NOMO-1 treated with DMSO at 0.1 percent for 48 hours (cell line): ENCODE results near the gene TADA3.

Source experiments
- DNase-seq: peaks from one replicate; lab custom pipeline; 2025; ENCODE audit not compliant: unreplicated experiment; lab: John Stamatoyannopoulos, UW

The TADA3 gene, protein sequence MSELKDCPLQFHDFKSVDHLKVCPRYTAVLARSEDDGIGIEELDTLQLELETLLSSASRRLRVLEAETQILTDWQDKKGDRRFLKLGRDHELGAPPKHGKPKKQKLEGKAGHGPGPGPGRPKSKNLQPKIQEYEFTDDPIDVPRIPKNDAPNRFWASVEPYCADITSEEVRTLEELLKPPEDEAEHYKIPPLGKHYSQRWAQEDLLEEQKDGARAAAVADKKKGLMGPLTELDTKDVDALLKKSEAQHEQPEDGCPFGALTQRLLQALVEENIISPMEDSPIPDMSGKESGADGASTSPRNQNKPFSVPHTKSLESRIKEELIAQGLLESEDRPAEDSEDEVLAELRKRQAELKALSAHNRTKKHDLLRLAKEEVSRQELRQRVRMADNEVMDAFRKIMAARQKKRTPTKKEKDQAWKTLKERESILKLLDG

DNA sequence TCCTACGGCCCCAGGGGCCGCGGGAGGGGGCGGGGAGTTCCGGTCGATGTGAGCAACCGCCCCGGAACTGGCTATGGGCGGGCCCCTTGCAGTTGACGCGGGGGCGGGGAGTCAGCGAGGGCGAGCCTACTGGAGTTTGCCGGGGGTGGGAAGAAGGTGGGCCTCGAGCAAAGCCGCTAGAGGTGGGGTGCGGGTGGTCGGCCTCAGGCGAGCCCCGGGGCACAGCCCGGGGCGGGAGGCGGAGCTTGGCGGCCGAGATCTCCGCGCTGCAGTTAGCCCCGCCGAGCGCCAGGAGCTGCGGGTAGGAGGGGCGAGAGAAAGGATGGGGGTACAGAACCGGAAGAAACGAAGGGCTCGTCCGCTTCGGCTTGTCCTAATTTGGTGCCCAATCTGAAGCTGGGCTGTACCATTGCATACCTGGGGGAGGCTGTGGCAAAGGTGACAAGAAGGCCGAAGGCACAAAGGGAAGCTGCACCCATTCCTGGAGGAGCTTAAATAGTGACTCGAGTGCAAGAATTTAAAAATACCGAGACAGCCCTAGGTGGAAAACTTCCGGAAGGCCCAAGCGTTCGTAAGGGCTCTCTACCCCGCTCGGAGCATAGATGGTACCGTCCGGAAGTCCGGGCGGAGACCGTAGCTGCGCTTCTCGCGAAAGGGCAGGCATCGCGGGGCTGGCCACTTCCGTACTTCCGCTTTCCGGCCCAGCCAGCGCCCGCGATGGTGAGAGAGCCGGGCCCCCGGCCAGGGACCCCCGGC, at the start of gene TADA3, which contains the start of gene ARPC4:
Gene TADA3 (minus strand): TSS at position 69 of the 756 bp plus-strand sequence. CDS start 1,007 bp downstream, outside the sequence.
Gene ARPC4 (plus strand): TSS at position 678 of the 756 bp plus-strand sequence. CDS start 40 bp downstream, at position 718.
- peak; percentile 97 for DNase-seq

DNA sequence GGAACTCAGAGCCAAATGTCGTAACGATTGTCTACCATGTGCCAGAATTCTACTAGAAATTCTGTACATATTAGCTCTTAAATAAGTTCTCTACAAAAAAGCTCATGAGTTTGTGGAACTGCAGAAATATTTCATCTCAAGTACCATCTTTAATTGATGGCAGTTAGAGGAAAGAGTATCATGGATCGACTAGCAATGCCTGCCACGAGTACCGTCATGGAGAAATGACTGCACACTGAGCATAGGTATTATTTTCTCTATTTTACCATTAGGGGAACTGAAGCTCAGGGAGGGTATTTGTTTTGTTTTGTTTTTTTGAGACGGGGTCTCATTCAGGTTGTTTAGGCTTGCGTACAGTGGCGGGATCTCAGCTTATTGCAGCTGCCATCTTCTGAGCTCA, 48.7 kb upstream of the TADA3 start:
- no peak for DNase-seq

GRCh38 chr3:9838856-9839255, 46.6 kb upstream of the TADA3 start:
- no peak for DNase-seq

GRCh38 chr3:9837701-9838582, 45.7 kb upstream of the TADA3 start:
- no peak for DNase-seq

- no peak for DNase-seq
Measured at GRCh38 chr3:9834520-9835380, 42.5 kb upstream of the TADA3 start.

DNA sequence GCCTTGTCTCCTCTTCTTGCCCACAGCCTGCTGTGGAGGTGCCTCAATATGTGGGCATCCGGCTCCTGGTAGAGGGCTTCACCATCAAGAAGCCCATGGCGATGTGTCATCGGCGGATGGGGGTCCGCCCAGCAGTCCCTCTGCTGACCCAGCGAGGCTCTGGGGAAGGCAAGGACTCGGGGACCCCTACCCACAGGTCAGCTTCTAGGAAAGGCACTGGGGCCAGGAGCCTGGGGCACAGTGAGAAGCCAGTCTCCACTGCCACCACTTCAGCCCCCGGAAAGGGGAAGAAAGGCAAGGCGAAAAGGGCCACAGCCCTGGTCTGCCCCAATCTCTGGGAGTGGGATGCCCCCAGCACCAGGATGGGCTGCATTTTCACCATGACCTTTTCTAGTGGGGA, 40.8 kb upstream of the TADA3 start:
- no peak for DNase-seq

GRCh38 chr3:9831253-9831652, 39.0 kb upstream of the TADA3 start:
- no peak for DNase-seq

DNA sequence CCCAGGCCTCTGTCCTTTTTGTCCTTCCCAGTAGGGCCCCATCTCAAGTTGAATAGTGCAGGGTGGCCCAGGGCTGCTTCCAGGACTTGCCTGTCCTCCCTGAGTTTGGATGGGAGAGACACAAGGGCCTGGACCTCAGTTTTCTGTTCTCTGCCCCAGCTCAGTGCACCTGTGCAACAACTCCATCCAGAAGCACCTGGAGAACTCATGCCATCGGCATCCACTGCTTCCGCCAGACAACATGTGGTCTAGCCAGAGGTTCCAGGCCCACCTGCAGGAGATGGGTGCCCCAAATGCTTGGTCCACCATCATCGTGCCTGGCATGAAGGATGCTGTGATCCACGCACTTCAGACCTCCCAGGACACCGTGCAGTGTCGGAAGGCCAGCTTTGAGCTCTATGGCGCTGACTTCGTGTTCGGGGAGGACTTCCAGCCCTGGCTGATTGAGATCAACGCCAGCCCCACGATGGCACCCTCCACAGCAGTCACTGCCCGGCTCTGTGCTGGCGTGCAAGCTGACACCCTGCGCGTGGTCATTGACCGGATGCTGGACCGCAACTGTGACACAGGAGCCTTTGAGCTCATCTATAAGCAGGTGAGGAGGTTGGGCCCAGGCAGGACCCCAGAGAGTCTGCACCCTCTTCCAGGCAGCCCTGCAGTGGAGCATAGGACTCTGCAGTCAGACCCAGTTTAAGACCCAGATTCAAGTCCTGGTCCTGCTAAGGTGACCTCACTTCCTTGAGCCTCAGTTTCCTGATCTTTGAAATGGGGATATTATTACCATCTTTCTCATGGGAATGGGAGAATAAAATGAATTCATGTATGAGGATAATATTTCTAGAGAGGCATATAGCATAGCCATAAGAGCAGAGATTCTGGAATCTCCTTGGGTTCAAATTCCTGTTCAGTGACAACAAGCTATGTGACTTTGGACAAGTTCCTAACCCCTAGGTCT, 36.8 kb upstream of the TADA3 start:
- no peak for DNase-seq

DNA sequence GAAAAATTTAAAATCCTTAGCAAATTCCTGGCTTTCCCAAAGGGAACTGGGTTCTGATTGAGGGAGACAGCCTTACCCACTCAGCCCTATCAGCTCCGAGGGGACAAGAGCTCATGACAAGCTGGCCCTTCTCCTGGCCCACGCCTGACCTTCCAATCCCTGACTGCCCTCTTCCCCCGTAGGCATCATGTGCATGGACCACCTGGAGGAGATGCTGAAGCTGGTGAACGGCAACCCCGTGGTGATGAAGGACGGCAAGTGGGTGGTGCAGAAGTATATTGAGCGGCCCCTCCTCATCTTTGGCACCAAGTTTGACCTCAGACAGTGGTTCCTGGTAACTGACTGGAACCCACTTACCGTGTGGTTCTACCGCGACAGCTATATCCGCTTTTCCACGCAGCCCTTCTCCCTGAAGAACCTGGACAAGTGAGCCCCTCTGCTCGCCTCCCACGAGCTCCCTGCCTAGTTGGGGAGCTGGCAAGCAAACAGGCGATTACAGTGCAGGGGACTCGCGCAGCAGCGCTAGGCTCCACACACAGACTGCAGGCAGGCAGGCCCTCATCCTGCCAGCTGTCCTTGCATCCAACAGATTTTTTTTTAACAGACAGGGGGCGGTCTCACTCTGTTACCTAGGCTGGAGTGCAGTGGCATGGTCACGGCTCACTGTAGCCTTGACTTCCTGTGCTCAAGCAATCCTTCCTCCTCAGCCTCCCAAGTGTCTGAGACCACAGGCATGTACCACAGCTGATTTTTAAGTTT, 34.7 kb upstream of the TADA3 start:
- DNase-seq, result no peak

DNA sequence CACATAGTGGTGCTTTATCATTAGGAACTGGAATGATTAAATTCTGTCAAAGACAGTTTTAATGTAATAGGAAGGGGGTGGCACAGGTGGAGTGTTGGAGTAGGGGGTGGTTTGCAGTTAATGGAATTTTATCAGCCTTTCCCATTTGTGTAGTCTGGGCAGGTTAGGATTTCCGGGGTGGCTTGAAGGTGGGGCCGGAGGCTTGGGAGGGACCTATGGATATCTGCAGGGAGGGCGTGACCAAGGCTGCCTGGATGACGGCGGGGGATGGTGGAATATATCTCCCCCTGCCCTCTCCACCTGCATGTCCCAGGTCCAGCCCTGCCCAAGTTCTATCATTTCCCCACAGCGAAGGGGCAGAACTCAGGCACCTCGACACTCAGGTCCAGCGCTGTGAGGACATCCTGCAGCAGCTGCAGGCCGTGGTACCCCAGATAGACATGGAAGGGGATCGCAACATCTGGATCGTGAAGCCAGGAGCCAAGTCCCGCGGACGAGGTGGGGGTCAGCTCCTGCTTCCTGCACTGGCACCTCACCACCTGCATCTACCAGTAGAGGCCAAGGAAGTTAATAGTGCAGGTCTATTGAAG, 33.3 kb upstream of the TADA3 start:
- DNase-seq, result no peak

DNA sequence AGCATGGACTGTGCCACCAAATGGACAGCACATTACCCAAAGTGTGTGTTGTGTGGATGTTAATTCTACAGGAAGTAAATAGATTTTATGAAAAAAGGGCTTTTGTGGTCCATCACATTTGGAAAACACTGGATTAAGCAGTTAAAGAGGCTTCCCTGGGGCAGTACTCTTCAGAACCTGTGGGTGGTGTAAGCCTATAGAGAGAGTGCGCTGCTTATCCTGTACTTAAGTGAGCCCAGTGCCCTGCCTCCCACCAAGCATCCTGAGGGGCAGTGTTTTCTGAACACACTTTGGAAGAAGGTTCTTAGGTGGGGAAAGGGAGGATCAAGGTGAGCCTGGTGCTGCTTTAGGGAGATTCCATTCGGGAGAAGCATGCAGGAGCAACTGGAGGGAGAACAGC, 28.7 kb upstream of the TADA3 start:
- no peak for DNase-seq

DNA sequence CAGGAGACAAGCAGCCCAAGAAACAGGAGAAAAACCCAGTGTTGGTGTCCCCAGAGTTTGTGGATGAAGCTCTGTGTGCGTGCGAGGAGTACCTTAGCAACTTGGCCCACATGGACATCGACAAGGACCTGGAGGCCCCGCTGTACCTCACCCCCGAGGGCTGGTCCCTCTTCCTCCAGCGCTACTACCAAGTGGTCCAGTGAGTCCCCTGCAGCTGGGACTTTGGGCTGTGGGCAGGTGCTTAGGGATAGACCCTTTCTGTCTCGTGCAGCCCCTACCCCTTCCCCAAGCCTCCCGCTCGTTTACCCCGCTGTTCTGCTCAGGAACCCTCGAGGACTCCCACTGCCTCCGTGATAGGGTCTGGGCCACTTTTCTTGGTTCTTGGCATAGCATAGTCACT, 28.3 kb upstream of the TADA3 start:
- DNase-seq, result no peak

DNA sequence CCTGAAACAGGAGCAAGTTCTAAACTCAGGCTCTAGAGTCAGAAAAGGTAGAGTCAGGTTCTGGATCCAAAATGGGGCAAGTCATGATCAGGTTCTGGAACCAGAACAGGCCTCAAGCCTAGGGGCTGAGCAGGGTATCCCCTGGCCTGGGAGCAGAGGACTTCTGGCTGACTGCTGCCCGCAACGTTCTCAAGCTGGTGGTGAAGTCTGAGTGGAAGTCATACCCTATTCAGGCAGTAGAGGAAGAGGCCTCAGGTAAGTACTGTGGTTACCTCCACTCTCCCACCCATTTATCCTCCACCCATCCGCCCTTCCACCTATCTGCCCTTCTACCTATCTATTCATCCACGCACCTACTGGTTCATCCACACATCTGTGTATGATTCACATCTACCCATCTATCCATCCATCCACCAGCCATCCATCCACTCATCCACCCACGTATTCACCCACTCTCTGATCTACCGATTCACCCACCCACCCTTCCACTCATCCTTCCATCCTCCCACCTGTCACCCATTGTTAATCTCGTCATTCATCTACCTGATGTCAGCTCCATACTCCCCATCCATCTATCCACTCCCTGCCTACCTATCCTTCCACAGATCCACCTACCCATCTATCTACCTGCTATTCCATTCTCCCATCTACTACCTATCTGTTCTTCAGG, 26.5 kb upstream of the TADA3 start:
- DNase-seq, result no peak

- DNase-seq, result no peak
Measured at GRCh38 chr3:9817436-9817835, 25.2 kb upstream of the TADA3 start.

- DNase-seq, result no peak
Measured at GRCh38 chr3:9815986-9816385, 23.7 kb upstream of the TADA3 start.

GRCh38 chr3:9812870-9813483, 20.7 kb upstream of the TADA3 start:
- DNase-seq, result no peak

DNA sequence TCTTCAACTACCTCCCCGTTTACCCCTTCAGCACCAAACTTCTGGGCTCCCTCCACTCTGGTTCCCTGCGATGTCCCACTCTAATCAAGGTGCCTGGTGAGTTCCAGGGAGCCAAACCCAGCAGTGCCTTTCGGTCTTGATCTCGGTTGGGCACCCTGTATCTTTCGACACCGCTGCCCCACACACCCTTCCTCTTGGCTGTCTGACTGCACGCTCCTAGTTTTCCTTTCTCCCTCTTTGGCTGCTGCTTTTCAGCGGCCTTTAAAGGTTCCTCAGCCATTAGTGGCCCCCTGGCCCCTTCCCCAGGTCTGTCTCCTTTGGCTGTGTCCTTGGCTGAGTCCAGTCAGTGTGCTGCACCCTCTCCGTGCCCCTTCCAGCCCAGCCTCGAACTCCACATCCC, 18.6 kb upstream of the TADA3 start:
- no peak for DNase-seq
